ENCODE data around the gene XRCC1.

The XRCC1 gene

DNA sequence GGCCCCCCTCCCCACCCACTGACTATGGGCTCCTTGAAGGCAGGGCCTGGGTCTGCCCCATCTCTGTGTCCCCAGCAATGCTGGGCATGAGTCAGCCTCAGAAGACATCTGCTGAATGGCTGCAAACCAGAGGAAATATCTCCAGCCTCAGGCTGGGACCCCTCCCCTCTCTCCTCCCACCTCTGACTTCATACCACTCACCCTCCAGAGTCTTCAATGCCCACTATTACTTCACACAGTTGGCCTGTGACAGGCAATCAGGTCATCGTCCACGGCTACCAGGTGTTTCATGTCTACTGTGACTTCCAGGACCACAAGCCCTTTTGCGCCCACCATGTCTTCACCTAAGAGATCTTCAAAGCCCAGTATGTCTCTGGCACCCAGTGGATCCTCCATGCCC is 36.5 kb upstream of the XRCC1 start, which contains the start of gene SRRM5:
Gene SRRM5, plus strand, starts transcription at position 301 of the 400 bp plus-strand sequence. Its CDS starts 34 bp downstream, at position 335.
- H3K9me3 ChIP-seq (replicated peaks; ENCODE audit: insufficient read depth, low read length): no peaks in the 10 kb centered on the region
- no peak within 1 kb of the TSS for H3K9ac ChIP-seq (ENCODE audit: low read length)
- H3K4me1 ChIP-seq (ENCODE audit: low read length): no peaks in the 10 kb centered on the region
- H3K27me3 ChIP-seq (replicated peaks; ENCODE audit: insufficient read depth, low read length): no peaks in the 10 kb centered on the region
- H2AFZ ChIP-seq (ENCODE audit: low read length): no peak within 1 kb of the TSS
- H3K4me3 ChIP-seq (ENCODE audit: low read length): no peak within 1 kb of the TSS
- 0 out of 2 replicates have a peak, but pooled peaks cover 5% of the 10 kb centered on the region for H3F3A ChIP-seq (ENCODE audit: insufficient read depth, low read length)
- H3K9me2 ChIP-seq (replicated peaks; ENCODE audit: insufficient read depth, low read length): no peaks in the 10 kb centered on the region
- no peak for DNase-seq
- no peak within 1 kb of the TSS for H3K4me2 ChIP-seq (ENCODE audit: low read depth, low read length)
- no peak within 1 kb of the TSS for H3K27ac ChIP-seq (ENCODE audit: low read length)
- TF ChIP-seq EZH2 (optimal IDR thresholded peaks at IDR 0.05; ENCODE audit: low read depth, low read length) (no peak), EZH2phosphoT487 (IDR thresholded peaks at IDR 0.05; ENCODE audit: low read length) (no peak)
- TF ChIP-seq, protein P1, sequence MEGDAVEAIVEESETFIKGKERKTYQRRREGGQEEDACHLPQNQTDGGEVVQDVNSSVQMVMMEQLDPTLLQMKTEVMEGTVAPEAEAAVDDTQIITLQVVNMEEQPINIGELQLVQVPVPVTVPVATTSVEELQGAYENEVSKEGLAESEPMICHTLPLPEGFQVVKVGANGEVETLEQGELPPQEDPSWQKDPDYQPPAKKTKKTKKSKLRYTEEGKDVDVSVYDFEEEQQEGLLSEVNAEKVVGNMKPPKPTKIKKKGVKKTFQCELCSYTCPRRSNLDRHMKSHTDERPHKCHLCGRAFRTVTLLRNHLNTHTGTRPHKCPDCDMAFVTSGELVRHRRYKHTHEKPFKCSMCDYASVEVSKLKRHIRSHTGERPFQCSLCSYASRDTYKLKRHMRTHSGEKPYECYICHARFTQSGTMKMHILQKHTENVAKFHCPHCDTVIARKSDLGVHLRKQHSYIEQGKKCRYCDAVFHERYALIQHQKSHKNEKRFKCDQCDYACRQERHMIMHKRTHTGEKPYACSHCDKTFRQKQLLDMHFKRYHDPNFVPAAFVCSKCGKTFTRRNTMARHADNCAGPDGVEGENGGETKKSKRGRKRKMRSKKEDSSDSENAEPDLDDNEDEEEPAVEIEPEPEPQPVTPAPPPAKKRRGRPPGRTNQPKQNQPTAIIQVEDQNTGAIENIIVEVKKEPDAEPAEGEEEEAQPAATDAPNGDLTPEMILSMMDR (IDR thresholded peaks at IDR 0.05; ENCODE audit: low read length): no peak
- peaks cover 32% of the 10 kb centered on the region for H3K79me2 ChIP-seq (ENCODE audit: low read length)
- no peaks in the 10 kb centered on the region for H3K36me3 ChIP-seq (replicated peaks; ENCODE audit: insufficient read depth, low read length)
- H4K20me1 ChIP-seq (ENCODE audit: insufficient read depth, low read length): no peaks in the 10 kb centered on the region

DNA sequence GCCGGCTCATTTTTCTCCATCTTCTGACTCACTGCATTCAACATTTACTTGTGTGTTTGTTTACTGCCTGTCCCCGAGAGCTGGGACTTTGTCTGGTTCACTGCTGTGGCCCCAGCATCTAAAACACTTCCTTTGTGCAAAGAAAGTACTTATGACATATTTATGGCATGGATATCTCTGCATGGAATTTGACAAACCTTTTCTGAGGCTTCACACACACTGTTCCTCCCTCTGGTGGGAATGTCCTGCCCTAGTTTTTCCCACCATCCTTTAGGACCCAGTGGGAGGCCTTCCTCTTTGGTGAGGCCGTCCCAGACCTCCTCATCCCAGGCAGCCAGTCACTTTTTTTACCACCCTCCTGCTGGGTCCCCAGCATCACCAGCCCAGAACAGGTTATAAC is 35.2 kb upstream of the XRCC1 start:
- no peaks in the 10 kb centered on the region for H3K36me3 ChIP-seq (replicated peaks; ENCODE audit: insufficient read depth, low read length)
- H4K20me1 ChIP-seq (ENCODE audit: insufficient read depth, low read length): no peaks in the 10 kb centered on the region
- H3K79me2 ChIP-seq (ENCODE audit: low read length): peaks cover 20% of the 10 kb centered on the region
- H3F3A ChIP-seq (ENCODE audit: insufficient read depth, low read length): 0 out of 2 replicates have a peak, but pooled peaks cover 5% of the 10 kb centered on the region
- H3K4me2 ChIP-seq (ENCODE audit: low read depth, low read length): no peak overlapping the region
- H3K4me1 ChIP-seq (ENCODE audit: low read length): no peaks in the 10 kb centered on the region
- no peak overlapping the region for H3K9ac ChIP-seq (ENCODE audit: low read length)
- no peaks in the 10 kb centered on the region for H3K9me2 ChIP-seq (replicated peaks; ENCODE audit: insufficient read depth, low read length)
- H3K27me3 ChIP-seq (replicated peaks; ENCODE audit: insufficient read depth, low read length): no peaks in the 10 kb centered on the region
- H3K27ac ChIP-seq (ENCODE audit: low read length): no peak overlapping the region
- no peak for TF ChIP-seq EZH2 (optimal IDR thresholded peaks at IDR 0.05; ENCODE audit: low read depth, low read length)
- no peak for TF ChIP-seq EZH2phosphoT487 (IDR thresholded peaks at IDR 0.05; ENCODE audit: low read length)
- TF ChIP-seq, protein P1 (IDR thresholded peaks at IDR 0.05; ENCODE audit: low read length): no peak
- no peak overlapping the region for H3K4me3 ChIP-seq (ENCODE audit: low read length)
- no peaks in the 10 kb centered on the region for H3K9me3 ChIP-seq (replicated peaks; ENCODE audit: insufficient read depth, low read length)
- no peak for DNase-seq
- H2AFZ ChIP-seq (ENCODE audit: low read length): no peak overlapping the region

DNA sequence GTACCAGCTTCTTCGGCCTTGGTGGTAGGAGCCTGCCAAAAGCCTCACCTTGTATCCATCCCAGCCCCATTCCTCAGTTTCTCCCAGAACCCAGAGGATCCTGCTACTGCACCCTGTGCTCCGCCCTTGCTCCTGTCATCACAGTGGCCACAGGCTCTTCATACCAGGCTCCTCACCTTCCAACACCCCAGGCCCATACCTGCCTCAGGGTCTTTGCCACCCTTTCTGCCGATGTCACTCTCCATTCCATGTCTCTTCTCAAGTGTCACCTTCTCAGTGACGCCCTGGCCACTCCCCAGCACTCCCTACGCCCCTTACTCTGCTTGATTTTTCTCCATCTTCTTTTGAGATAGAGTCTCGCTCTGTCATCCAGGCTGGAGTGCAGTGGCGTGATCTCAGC is 34.5 kb upstream of the XRCC1 start:
- Histone ChIP-seq H3K4me3 (ENCODE audit: low read length) (no peak overlapping the region), H3K27me3 (replicated peaks; ENCODE audit: insufficient read depth, low read length) (no peaks in the 10 kb centered on the region), H3K9me2 (replicated peaks; ENCODE audit: insufficient read depth, low read length) (no peaks in the 10 kb centered on the region), H3F3A (ENCODE audit: insufficient read depth, low read length) (0 out of 2 replicates have a peak, but pooled peaks cover 5% of the 10 kb centered on the region), H4K20me1 (ENCODE audit: insufficient read depth, low read length) (no peaks in the 10 kb centered on the region), H3K36me3 (replicated peaks; ENCODE audit: insufficient read depth, low read length) (no peaks in the 10 kb centered on the region), H3K9me3 (replicated peaks; ENCODE audit: insufficient read depth, low read length) (no peaks in the 10 kb centered on the region), H3K79me2 (ENCODE audit: low read length) (peaks cover 15% of the 10 kb centered on the region; the same call in 1 of the 2 replicates), H3K27ac (ENCODE audit: low read length) (no peak overlapping the region), H3K4me1 (ENCODE audit: low read length) (no peaks in the 10 kb centered on the region), H2AFZ (ENCODE audit: low read length) (no peak overlapping the region), H3K4me2 (ENCODE audit: low read depth, low read length) (no peak overlapping the region), H3K9ac (ENCODE audit: low read length) (no peak overlapping the region)
- TF ChIP-seq EZH2phosphoT487 (IDR thresholded peaks at IDR 0.05; ENCODE audit: low read length) (no peak), EZH2 (optimal IDR thresholded peaks at IDR 0.05; ENCODE audit: low read depth, low read length) (no peak)
- TF ChIP-seq, protein P1 (IDR thresholded peaks at IDR 0.05; ENCODE audit: low read length): no peak
- no peak for DNase-seq
